Measurements from ENCODE around the gene BMP7. TPM values are rescaled to one million over a fixed set of nuclear protein-coding genes. Genes with fewer than 3 reads are reported as not detected.
A peak's percentile ranks its signal among the peaks of the same experiment; 100 is the strongest.

The BMP7 gene
- total and polyA plus RNA-seq, 2 of the 8 experiments (the other 6 are each of a cell fraction or from before 2014, with no cell fraction given): 9.2 to 14.7 TPM

- CTCF ChIA-PET (ENCODE audit: partially characterized antibody): interaction anchor here (0.9 to 3.0 kb wide), 10 partner anchors 8 to 168 kb away, joined by 3 to 19 read pairs (median 5); partner anchors contain the start of gene SPO11
- H4K8ac ChIP-seq (ENCODE audit: extremely low read depth, insufficient read depth, low read length): no peak overlapping the region
- no peak for TF ChIP-seq FOSL1 (IDR thresholded peaks at IDR 0.05; ENCODE audit: insufficient read depth, low read depth, low read length)
- TF ChIP-seq SRF (IDR thresholded peaks at IDR 0.05; ENCODE audit: low read depth, low read length): no peak
- no peak for TF ChIP-seq EP300 (IDR thresholded peaks at IDR 0.05; ENCODE audit: borderline replicate concordance in 1 of 2, low read depth in 2 of 2, low read length in 2 of 2)
- TF ChIP-seq SIX5 (IDR thresholded peaks at IDR 0.05; ENCODE audit: low read depth, low read length): no peak
Measured at GRCh38 chr20:57283860-57284259, 17.4 kb upstream of the BMP7 start.

More at GRCh38 chr20:57283860-57284259, 17.4 kb upstream of the BMP7 start:
- H3K4me3 ChIP-seq (ENCODE audit: extremely low read depth in 1 of 4, insufficient read depth in 2 of 4, low read depth in 3 of 4, low read length in 4 of 4): no peak overlapping the region
- H3K23ac ChIP-seq (ENCODE audit: insufficient read length): no peak overlapping the region
- no peak overlapping the region for H2BK15ac ChIP-seq (ENCODE audit: low read length)
- no peak overlapping the region for H3K56ac ChIP-seq (replicated peaks; ENCODE audit: insufficient read length, low read depth, low read length)
- no peak overlapping the region for H2BK20ac ChIP-seq (ENCODE audit: low read length)
- WGBS, 2 experiments (ENCODE audit: extremely low coverage in 1 of 2, insufficient coverage in 1 of 2, insufficient read length in 1 of 2, insufficient replicate concordance in 2 of 2, low coverage in 1 of 2, low lambda C conversion rate in 2 of 2, missing lambda C conversion rate in 1 of 2): 84% methylated on average over 7 of the region's 7 CpGs; no CpG with 5 or more reads in 1 of the 2 experiments
- no peaks in the 10 kb centered on the region for H3K23me2 ChIP-seq (ENCODE audit: low read depth, low read length)
- FAIRE-seq (no peak), DNase-seq (ENCODE audit: low read depth in 1 of 2, low spot score in 2 of 2) (no peak)
- H2BK120ac ChIP-seq (replicated peaks; ENCODE audit: low read depth, low read length): no peak overlapping the region
- H2BK12ac ChIP-seq (ENCODE audit: low read depth, low read length): no peak overlapping the region
- no peak overlapping the region for H2BK5ac ChIP-seq (ENCODE audit: low read depth, low read length)
- no peak overlapping the region for H3K4me2 ChIP-seq (ENCODE audit: insufficient read depth in 1 of 2, low read depth in 2 of 2, low read length in 2 of 2)
- no peak overlapping the region for H3K18ac ChIP-seq (ENCODE audit: extremely low read depth, low read length)
- no peaks in the 10 kb centered on the region for H3K79me2 ChIP-seq (ENCODE audit: control insufficient read depth in 1 of 2, insufficient read depth in 2 of 2, low read length in 2 of 2)
- no peak overlapping the region for H2AK5ac ChIP-seq (ENCODE audit: low read depth, low read length)
- H4K5ac ChIP-seq (ENCODE audit: insufficient read length, low read depth, low read length): no peak overlapping the region
- H3K27ac ChIP-seq (ENCODE audit: low read depth, low read length): no peak overlapping the region
- peak overlapping the region; percentile 10 for H4K91ac ChIP-seq (replicated peaks; ENCODE audit: insufficient read length, low read length)
- H3K9ac ChIP-seq (replicated peaks in 1 of 4; ENCODE audit: extremely low read depth in 1 of 4, low read depth in 3 of 4, low read length in 3 of 4): no peak overlapping the region
- H3K36me3 ChIP-seq (ENCODE audit: control insufficient read depth in 2 of 4, insufficient read depth in 4 of 4, low read length in 3 of 4): no peaks in the 10 kb centered on the region
- H2AFZ ChIP-seq (ENCODE audit: low read length): no peak overlapping the region
- no peaks in the 10 kb centered on the region for H3K9me3 ChIP-seq (ENCODE audit: insufficient read depth in 2 of 2, low read depth in 1 of 2, low read length in 1 of 2)
- H3K27me3 ChIP-seq (replicated peaks in 1 of 4; ENCODE audit: control insufficient read depth in 3 of 4, extremely low read depth in 1 of 4, insufficient read depth in 3 of 4, low read length in 3 of 4): peaks cover 0 to 2% (median 0%) of the 10 kb centered on the region in 4 experiments; a peak in 1 of 7 replicates
- H4K20me1 ChIP-seq (replicated peaks in 1 of 2; ENCODE audit: control insufficient read depth in 1 of 2, insufficient read depth in 2 of 2, low read length in 2 of 2): no peaks in the 10 kb centered on the region
- H3K79me1 ChIP-seq (ENCODE audit: low read depth, low read length): no peaks in the 10 kb centered on the region
- peaks cover 0 to 3% (median 2%) of the 10 kb centered on the region in 4 experiments; a peak in 3 of 7 replicates for H3K4me1 ChIP-seq (replicated peaks in 1 of 4; ENCODE audit: control insufficient read depth in 3 of 4, insufficient read depth in 4 of 4, low read length in 3 of 4)
- POLR2A ChIA-PET (ENCODE audit: partially characterized antibody): no interaction called here
- H3K4ac ChIP-seq (replicated peaks; ENCODE audit: insufficient read length, low read depth, low read length): no peak overlapping the region
- H3K14ac ChIP-seq (ENCODE audit: insufficient read length): no peak overlapping the region

All from H1 (cell line).